ENCODE results near the gene CACNA1B.
A peak's percentile ranks its signal among the peaks of the same experiment; 100 is the strongest.

The CACNA1B gene

GRCh38 chr9:137974746-137975526, 97.4 kb downstream of the CACNA1B start:
- H3K79me1 ChIP-seq (replicated peaks; ENCODE audit: low read length, poor library complexity, severe bottlenecking), result no peaks in the 10 kb centered on the region

GRCh38 chr9:137975527-137975913, 97.9 kb downstream of the CACNA1B start:
- no peak overlapping the region for H2BK15ac ChIP-seq (ENCODE audit: low read depth, poor library complexity, severe bottlenecking)
- H2BK120ac ChIP-seq (ENCODE audit: low read depth, low read length), result no peak overlapping the region
- no peak overlapping the region for H2BK12ac ChIP-seq (ENCODE audit: low read length in 2 of 2)
- H3K4ac ChIP-seq (ENCODE audit: low read depth in 1 of 2, low read length in 2 of 2), result no peak overlapping the region
- no peak overlapping the region for H2AFZ ChIP-seq (ENCODE audit: low read depth, low read length)
- H3K23ac ChIP-seq (ENCODE audit: low read length in 2 of 2), result no peak overlapping the region
- no peak overlapping the region for H4K91ac ChIP-seq (ENCODE audit: low read length)
- no peak overlapping the region for H4K8ac ChIP-seq (ENCODE audit: low read length)
- H3K79me1 ChIP-seq (replicated peaks; ENCODE audit: low read length, poor library complexity, severe bottlenecking), result no peaks in the 10 kb centered on the region
- H3K36me3 ChIP-seq (ENCODE audit: control insufficient read depth in 1 of 2, insufficient read depth in 2 of 2, low read depth in 1 of 2, low read length in 2 of 2), result no peaks in the 10 kb centered on the region
- no peak overlapping the region for H2BK5ac ChIP-seq (ENCODE audit: low read depth, low read length, poor library complexity, severe bottlenecking)
- H2AK5ac ChIP-seq (ENCODE audit: low read length, severe bottlenecking), result no peak overlapping the region
- H3K27me3 ChIP-seq (ENCODE audit: control insufficient read depth in 1 of 2, insufficient read depth in 1 of 2, low read length in 2 of 2), result peaks cover 0 to 5% of the 10 kb centered on the region in 2 experiments
- no peak overlapping the region for H3K9ac ChIP-seq (ENCODE audit: low read length)
- H3K18ac ChIP-seq (ENCODE audit: low read depth in 1 of 2, low read length in 2 of 2), result no peak overlapping the region
- no peak overlapping the region for H3K4me2 ChIP-seq (ENCODE audit: low read length, poor library complexity, severe bottlenecking)
- no peak for DNase-seq
- WGBS, result 88% methylated on average over 6 of the region's 6 CpGs
- no peak overlapping the region for H3K27ac ChIP-seq (ENCODE audit: low read length, poor library complexity, severe bottlenecking)
- H3K4me3 ChIP-seq (ENCODE audit: insufficient read depth in 1 of 2, low read depth in 1 of 2, low read length in 2 of 2), result no peak overlapping the region
- H3K9me3 ChIP-seq (ENCODE audit: control insufficient read depth, low read length), result no peaks in the 10 kb centered on the region
- no peaks in the 10 kb centered on the region for H3K4me1 ChIP-seq (ENCODE audit: control insufficient read depth, insufficient read depth, low read depth, low read length)
- no peak overlapping the region for H3K14ac ChIP-seq (ENCODE audit: low read length in 2 of 2)

More at GRCh38 chr9:137974746-137975526, 97.4 kb downstream of the CACNA1B start:
- no peak overlapping the region for H4K8ac ChIP-seq (ENCODE audit: low read length)
- no peak overlapping the region for H3K18ac ChIP-seq (ENCODE audit: low read depth in 1 of 2, low read length in 2 of 2)
- H3K14ac ChIP-seq (ENCODE audit: low read length in 2 of 2), result no peak overlapping the region
- no peak overlapping the region for H2AFZ ChIP-seq (ENCODE audit: low read depth, low read length)
- H3K36me3 ChIP-seq (ENCODE audit: control insufficient read depth in 1 of 2, insufficient read depth in 2 of 2, low read depth in 1 of 2, low read length in 2 of 2), result no peaks in the 10 kb centered on the region
- no peak for DNase-seq
- peaks cover 0 to 5% of the 10 kb centered on the region in 2 experiments for H3K27me3 ChIP-seq (ENCODE audit: control insufficient read depth in 1 of 2, insufficient read depth in 1 of 2, low read length in 2 of 2)
- 82% methylated on average over 15 of the region's 15 CpGs for WGBS
- no peak overlapping the region for H2BK15ac ChIP-seq (ENCODE audit: low read depth, poor library complexity, severe bottlenecking)
- no peak overlapping the region for H2AK5ac ChIP-seq (ENCODE audit: low read length, severe bottlenecking)
- H3K23ac ChIP-seq (ENCODE audit: low read length in 2 of 2), result no peak overlapping the region
- H3K9ac ChIP-seq (ENCODE audit: low read length), result no peak overlapping the region
- H2BK12ac ChIP-seq (ENCODE audit: low read length in 2 of 2), result no peak overlapping the region
- no peak overlapping the region for H3K27ac ChIP-seq (ENCODE audit: low read length, poor library complexity, severe bottlenecking)
- no peak overlapping the region for H2BK5ac ChIP-seq (ENCODE audit: low read depth, low read length, poor library complexity, severe bottlenecking)
- no peak overlapping the region for H4K91ac ChIP-seq (ENCODE audit: low read length)
- no peak overlapping the region for H3K4ac ChIP-seq (ENCODE audit: low read depth in 1 of 2, low read length in 2 of 2)
- H3K9me3 ChIP-seq (ENCODE audit: control insufficient read depth, low read length), result no peaks in the 10 kb centered on the region
- no peak overlapping the region for H2BK120ac ChIP-seq (ENCODE audit: low read depth, low read length)
- no peak overlapping the region for H3K4me3 ChIP-seq (ENCODE audit: insufficient read depth in 1 of 2, low read depth in 1 of 2, low read length in 2 of 2)
- H3K4me2 ChIP-seq (ENCODE audit: low read length, poor library complexity, severe bottlenecking), result no peak overlapping the region
- H3K4me1 ChIP-seq (ENCODE audit: control insufficient read depth, insufficient read depth, low read depth, low read length), result no peaks in the 10 kb centered on the region

DNA sequence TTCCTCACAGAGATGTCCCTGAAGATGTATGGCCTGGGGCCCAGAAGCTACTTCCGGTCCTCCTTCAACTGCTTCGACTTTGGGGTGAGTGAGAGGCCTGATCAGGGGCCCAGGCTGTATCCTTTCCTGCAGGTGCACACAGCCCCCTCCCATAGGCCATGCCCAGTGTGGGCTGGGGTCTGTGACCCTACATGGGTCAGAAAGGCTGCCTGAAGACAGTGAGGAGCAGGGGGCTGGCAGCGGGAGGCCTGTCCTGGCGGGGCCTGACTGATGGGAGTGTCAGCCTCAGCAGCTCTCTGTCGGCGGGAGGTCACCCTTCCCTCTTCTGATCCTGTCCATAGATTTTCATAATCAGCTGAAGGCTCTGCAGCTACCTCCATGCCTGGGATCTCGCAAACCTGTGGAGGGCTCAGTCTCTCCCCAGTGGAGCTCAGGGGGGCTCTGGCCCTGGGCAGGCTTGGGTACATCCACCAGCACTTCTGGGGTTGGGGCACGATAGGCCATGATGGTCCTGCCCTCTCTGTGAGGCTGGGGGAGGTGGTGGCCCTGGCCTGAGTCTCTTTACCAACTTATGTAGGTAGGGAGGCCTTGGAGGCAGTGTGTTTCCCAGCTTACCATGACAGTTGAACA, 98.5 kb downstream of the CACNA1B start:
- no peak for DNase-seq
- H3K18ac ChIP-seq (ENCODE audit: low read depth in 1 of 2, low read length in 2 of 2), result no peak overlapping the region
- H2BK120ac ChIP-seq (ENCODE audit: low read depth, low read length), result no peak overlapping the region
- no peaks in the 10 kb centered on the region for H3K36me3 ChIP-seq (ENCODE audit: control insufficient read depth in 1 of 2, insufficient read depth in 2 of 2, low read depth in 1 of 2, low read length in 2 of 2)
- no peak overlapping the region for H2AK5ac ChIP-seq (ENCODE audit: low read length, severe bottlenecking)
- H3K9ac ChIP-seq (ENCODE audit: low read length), result no peak overlapping the region
- no peak overlapping the region for H2BK12ac ChIP-seq (ENCODE audit: low read length in 2 of 2)
- H3K23ac ChIP-seq (ENCODE audit: low read length in 2 of 2), result no peak overlapping the region
- peaks cover 0 to 5% of the 10 kb centered on the region in 2 experiments for H3K27me3 ChIP-seq (ENCODE audit: control insufficient read depth in 1 of 2, insufficient read depth in 1 of 2, low read length in 2 of 2)
- H2BK5ac ChIP-seq (ENCODE audit: low read depth, low read length, poor library complexity, severe bottlenecking), result no peak overlapping the region
- H2BK15ac ChIP-seq (ENCODE audit: low read depth, poor library complexity, severe bottlenecking), result no peak overlapping the region
- H4K91ac ChIP-seq (ENCODE audit: low read length), result no peak overlapping the region
- H3K9me3 ChIP-seq (ENCODE audit: control insufficient read depth, low read length), result no peaks in the 10 kb centered on the region
- H2AFZ ChIP-seq (ENCODE audit: low read depth, low read length), result no peak overlapping the region
- no peak overlapping the region for H4K8ac ChIP-seq (ENCODE audit: low read length)
- H3K4me3 ChIP-seq (ENCODE audit: insufficient read depth in 1 of 2, low read depth in 1 of 2, low read length in 2 of 2), result peak overlapping the region in 1 of 2 experiments; percentile 4
- H3K4me1 ChIP-seq (ENCODE audit: control insufficient read depth, insufficient read depth, low read depth, low read length), result no peaks in the 10 kb centered on the region
- WGBS, result 81% methylated on average over 8 of the region's 8 CpGs
- no peaks in the 10 kb centered on the region for H3K79me1 ChIP-seq (replicated peaks; ENCODE audit: low read length, poor library complexity, severe bottlenecking)
- H3K4me2 ChIP-seq (ENCODE audit: low read length, poor library complexity, severe bottlenecking), result no peak overlapping the region
- no peak overlapping the region for H3K27ac ChIP-seq (ENCODE audit: low read length, poor library complexity, severe bottlenecking)
- no peak overlapping the region for H3K4ac ChIP-seq (ENCODE audit: low read depth in 1 of 2, low read length in 2 of 2)
- no peak overlapping the region for H3K14ac ChIP-seq (ENCODE audit: low read length in 2 of 2)

GRCh38 chr9:137977571-137978261, 100.1 kb downstream of the CACNA1B start:
- WGBS, result 85% methylated on average over 7 of the region's 8 CpGs
- H2BK5ac ChIP-seq (ENCODE audit: low read depth, low read length, poor library complexity, severe bottlenecking), result no peak overlapping the region

More at GRCh38 chr9:137977571-137978261, 100.1 kb downstream of the CACNA1B start:
- no peak overlapping the region for H2AFZ ChIP-seq (ENCODE audit: low read depth, low read length)
- H3K79me1 ChIP-seq (replicated peaks; ENCODE audit: low read length, poor library complexity, severe bottlenecking), result no peaks in the 10 kb centered on the region
- H3K4ac ChIP-seq (ENCODE audit: low read depth in 1 of 2, low read length in 2 of 2), result no peak overlapping the region
- H4K91ac ChIP-seq (ENCODE audit: low read length), result no peak overlapping the region
- H3K27ac ChIP-seq (ENCODE audit: low read length, poor library complexity, severe bottlenecking), result no peak overlapping the region
- DNase-seq, result no peak
- no peak overlapping the region for H3K4me3 ChIP-seq (ENCODE audit: insufficient read depth in 1 of 2, low read depth in 1 of 2, low read length in 2 of 2)
- H2BK120ac ChIP-seq (ENCODE audit: low read depth, low read length), result no peak overlapping the region
- no peaks in the 10 kb centered on the region for H3K4me1 ChIP-seq (ENCODE audit: control insufficient read depth, insufficient read depth, low read depth, low read length)
- no peak overlapping the region for H2BK12ac ChIP-seq (ENCODE audit: low read length in 2 of 2)
- no peak overlapping the region for H4K8ac ChIP-seq (ENCODE audit: low read length)
- H3K9me3 ChIP-seq (ENCODE audit: control insufficient read depth, low read length), result no peaks in the 10 kb centered on the region
- no peak overlapping the region for H2BK15ac ChIP-seq (ENCODE audit: low read depth, poor library complexity, severe bottlenecking)
- no peak overlapping the region for H3K18ac ChIP-seq (ENCODE audit: low read depth in 1 of 2, low read length in 2 of 2)
- no peak overlapping the region for H3K23ac ChIP-seq (ENCODE audit: low read length in 2 of 2)
- no peak overlapping the region for H3K14ac ChIP-seq (ENCODE audit: low read length in 2 of 2)
- no peak overlapping the region for H2AK5ac ChIP-seq (ENCODE audit: low read length, severe bottlenecking)
- no peak overlapping the region for H3K9ac ChIP-seq (ENCODE audit: low read length)
- H3K27me3 ChIP-seq (ENCODE audit: control insufficient read depth in 1 of 2, insufficient read depth in 1 of 2, low read length in 2 of 2), result peaks cover 0 to 5% of the 10 kb centered on the region in 2 experiments
- no peaks in the 10 kb centered on the region for H3K36me3 ChIP-seq (ENCODE audit: control insufficient read depth in 1 of 2, insufficient read depth in 2 of 2, low read depth in 1 of 2, low read length in 2 of 2)
- no peak overlapping the region for H3K4me2 ChIP-seq (ENCODE audit: low read length, poor library complexity, severe bottlenecking)
